GM19463 (cell line): ENCODE measurements around the gene PARN.
"Not testable (repeated sequence)": the region's sequence is repeated elsewhere in the genome, so short reads cannot be mapped to it uniquely, and the experiment has no call there.

Experiments
- ATAC-seq: cut with Tn5 transposase; IDR thresholded peaks from one replicate; pipeline ENCODE4 v1.9.1; 2021; ENCODE audit warnings: mild to moderate bottlenecking, moderate library complexity; ENCODE audit not compliant: unreplicated experiment

The PARN gene

DNA sequence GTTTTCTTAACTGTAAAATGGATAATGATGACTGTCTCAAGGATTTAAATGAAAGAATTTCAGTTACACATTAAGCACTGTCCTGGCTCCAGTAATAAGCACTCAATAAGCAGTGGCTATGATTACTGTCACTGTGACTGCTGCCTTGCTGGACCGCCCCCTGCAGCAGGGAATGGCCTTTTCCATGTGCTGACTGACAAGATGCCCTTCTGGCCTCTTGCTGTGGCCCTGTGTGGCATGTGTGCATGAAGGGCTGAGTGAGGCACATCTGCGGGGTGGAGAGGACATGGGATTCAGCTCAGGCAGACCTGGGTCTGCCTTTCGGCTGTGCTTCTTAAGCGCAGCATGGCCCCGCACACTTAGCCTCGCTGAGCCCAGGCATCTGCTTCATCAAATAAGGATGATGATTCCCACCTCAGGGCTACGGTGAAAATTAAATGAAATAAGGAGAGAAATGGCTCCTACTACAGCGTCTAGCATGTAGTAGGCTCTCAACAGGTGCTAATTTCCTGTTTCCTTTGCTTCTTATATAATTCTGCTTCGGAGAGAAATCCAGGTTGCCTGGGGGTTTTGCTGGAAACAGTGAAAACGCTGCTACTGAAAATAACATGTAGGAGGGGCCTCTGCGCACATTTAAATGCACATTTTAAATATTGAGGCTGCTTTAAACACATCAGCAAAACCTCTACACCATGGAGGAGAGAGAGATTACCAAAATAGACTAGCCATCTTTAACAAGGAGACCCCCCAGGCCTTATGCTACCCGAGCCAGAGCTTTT, 183.9 kb downstream of the PARN start:
- ATAC-seq = no peak

DNA sequence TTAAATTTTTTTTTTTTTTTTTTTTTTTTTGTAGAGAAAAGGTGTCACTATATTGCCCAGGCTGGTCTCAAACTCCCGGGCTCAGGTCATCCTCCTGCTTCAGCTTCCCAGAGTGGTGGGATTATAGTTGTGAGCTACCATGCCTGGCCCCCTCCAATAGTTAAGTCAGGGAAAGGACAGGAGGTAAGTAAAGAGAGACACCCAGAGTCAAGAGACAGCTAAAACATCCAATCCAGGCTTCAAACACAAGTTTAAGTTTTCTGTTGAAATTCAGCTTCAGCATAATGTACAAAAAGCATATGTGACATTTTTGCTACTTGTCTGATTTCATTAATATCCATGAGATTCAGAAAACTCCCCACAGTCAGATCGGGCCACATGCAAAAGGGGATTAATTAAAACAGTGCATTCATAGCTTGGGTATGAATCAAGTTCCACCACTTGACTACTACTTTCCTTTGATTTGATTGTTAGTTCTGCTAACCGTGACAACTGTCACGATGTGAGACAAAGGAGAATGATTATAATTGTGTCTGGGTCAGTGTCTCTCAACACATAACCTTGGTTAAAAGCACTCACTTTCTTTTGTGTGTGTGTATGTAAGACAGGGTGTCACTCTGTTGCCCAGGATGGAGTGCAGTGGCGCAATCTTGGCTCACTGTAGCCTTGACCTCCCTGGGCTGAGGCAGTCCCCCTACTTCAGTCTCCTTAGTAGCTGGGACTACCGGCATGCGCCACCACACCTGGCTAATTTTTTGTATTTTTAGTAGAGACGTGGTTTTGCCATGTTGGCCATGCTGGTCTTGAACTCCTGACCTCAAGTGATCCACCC, 184.9 kb downstream of the PARN start:
- ATAC-seq = no peak

DNA sequence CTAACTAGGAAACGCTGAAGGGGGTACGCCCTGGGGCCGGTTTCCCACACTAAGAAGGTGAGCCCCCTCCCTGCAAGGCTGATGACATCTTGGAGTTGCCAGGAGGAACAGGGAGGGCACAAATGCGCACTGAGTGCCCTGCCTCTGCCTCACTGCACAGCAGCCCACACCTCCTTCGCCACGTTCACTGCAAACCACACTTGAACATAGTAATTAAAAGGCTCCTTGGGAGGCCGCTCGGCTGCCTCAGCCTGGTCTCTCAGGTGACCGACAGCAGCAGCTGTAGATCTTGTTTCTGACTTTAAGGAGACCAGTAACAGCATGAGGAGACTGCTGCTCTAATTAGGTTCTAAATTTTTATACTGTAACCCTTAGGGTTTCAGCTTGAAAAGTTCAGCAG, 188.5 kb downstream of the PARN start:
- ATAC-seq = not testable (repeated sequence)

DNA sequence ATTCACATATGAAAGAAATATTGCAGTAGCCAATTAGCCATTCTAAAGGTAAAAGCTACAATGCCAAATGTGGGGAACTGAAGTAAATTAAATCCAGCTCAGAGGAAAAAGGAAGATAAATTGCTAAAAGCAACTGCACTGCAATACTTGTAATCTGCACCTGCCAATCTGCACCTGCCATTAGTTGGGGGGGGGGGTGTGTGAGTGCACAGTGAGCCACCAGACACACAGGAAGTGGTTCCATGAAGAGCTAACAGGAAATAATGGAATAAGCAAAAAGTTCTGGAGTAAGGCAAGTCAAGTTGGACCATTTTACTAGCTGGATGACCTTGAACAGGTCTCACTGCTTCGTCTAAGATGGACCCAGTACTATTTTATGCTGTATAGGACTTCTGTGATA, 191.8 kb downstream of the PARN start:
- ATAC-seq = no peak

DNA sequence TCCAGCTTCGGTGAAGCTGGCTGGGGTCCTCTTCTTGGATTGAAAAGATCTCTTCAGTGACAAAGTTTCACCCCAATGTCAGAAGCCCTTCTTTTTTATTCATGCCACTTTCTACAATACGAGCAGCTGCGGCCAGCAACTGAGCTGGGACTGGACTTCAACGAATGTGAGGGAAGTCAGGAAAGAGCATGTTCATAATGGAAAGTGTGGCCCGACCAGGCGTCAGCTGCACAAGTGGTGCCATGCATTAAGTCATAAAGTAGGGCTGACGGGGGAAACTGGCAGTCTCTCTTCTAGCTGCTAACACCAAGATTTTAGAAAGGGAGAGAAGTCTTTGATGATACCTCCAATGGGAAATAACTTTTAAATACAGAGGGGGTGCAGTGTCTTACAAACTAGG, 192.6 kb downstream of the PARN start:
- no peak for ATAC-seq

DNA sequence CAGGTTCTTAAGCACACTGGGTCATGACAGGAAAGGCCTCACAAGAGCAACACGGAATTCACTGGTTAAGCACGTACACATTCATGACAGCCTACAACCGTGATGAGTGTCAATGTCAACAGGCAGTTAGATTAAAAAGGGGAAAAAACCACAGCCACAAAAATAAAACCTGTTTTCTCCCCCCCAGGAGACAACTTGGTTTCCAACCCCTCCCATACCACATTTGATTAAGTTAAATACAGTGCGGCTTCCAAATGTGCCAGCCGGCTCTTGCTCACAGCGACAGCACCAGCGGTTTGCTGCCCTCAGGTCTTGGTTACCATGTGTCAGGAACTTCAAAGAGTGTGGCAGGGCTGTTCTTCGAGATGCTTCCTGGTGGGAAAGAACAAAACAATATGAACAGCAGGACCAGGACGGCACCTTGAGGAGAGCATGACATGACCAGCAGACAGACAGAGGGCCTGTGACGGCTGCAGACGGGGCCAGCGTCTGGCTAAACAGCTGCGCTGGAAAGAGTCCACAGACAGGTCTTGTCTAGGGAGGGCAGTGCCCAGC, 193.6 kb downstream of the PARN start:
- no peak for ATAC-seq

DNA sequence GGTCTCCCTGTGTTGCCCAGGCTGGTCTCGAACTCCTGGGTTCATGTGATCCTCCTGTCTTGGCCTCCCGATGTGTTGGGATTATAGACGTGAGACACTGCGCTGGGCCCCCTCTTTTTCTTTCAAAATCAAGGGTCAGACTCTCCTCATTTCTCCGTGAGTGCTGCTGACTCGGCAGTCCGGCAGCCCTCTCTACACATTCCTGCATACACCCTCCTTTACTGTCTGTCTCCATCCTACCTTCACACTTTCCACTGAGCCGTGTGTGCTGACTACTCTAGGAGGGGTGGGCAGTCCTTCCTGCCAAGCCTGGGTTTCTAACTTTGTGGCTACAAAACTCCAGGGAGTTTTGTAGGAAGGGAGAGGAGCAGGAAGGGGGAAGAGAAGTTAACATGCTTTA, 195.2 kb downstream of the PARN start:
- ATAC-seq = no peak

DNA sequence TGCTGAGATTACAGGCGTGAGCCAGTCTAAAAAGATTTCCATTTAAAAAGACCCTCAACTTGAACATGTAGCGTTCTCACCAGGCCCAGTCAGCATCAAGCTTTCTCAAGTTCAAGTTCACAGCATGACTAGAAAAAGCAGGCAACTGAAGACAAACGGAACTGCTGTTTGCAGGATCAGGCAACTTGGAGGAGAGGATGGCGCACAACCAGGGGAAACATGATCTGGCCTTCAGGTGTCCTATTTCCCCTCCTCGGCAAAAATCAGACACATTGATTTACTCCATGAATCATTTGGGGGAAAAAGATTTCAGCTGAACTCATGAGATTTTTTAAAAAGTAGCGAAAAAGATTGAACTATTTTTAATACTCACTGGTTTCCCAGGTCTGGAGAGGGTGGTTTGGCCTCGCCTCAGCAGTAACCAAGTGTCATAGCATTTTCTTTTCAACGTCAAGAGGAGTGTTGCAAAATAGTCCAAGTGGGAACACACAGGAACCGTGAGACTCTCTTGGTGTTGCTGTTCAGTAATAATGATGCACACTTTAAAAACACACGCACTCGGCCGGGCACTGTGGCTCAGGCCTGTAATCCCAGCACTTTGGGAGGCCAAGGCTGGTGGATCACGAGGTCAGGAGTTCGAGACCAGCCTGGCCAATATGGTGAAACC, 201.0 kb downstream of the PARN start:
- ATAC-seq = not testable (repeated sequence)

DNA sequence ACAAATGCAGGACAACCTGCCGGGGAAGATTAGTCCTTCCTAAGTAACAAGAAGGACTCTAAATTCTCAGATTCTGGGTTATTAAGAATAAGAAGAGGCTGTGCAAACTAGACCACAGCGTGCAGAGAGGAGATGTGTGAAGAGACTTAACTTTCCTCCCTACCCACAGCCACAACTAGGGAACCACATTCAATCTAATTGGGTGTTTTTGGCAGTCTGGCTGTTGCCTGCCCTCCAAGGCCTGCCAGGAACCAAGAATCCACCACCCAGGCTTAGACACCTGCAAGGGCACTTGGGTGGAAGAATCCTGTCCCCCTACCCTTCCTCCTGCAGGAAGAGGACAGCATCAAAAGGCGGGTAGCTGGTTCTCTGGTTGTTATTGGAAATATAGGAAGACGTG, 202.0 kb downstream of the PARN start:
- no peak for ATAC-seq

DNA sequence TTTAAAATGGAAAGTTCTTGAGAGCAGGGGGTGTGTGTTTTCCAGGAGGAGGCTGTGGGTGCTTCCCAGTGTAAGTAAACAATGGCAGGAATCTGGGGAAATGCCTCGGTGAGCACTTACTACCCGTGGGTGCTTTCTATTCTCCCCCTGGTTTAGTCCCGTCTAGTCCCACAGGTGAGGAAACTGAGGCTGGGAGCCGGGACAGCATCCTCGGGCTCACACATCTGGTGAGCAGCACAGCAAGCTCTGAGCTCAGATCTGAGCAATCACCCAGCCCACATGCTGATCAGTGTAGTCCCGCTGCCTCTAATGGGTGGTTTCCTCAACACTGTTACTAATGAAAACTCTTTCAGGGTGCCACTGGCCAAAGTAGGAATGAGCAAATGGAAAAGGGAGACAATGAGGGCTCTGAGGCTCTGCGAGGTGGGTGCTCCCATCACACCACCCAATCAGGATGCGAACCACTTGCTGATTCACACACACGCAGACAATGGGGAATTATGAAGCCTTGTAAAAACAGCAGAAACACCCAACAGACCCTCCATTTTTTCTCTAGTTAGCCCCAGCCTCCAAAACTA, 202.6 kb downstream of the PARN start:
- ATAC-seq = no peak

DNA sequence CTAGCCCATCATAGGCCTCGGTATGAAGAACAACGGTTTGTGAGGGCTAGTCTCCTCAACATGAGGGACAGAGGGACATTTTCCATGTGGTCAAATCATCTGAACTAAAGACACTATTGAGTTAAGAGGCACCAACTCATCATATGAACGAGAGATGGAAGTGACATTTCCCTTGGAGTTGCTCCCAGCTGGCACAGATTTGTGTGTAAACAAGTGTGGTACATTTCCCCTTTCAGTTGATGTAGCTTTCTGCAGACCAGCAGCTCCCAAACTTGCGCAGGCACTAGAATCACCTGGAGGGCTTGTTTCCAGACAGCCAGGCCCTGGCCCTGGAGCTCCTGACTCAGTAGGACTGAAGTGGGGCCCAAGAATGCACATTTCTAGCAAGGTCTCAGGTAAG, 205.5 kb downstream of the PARN start:
- ATAC-seq = no peak

DNA sequence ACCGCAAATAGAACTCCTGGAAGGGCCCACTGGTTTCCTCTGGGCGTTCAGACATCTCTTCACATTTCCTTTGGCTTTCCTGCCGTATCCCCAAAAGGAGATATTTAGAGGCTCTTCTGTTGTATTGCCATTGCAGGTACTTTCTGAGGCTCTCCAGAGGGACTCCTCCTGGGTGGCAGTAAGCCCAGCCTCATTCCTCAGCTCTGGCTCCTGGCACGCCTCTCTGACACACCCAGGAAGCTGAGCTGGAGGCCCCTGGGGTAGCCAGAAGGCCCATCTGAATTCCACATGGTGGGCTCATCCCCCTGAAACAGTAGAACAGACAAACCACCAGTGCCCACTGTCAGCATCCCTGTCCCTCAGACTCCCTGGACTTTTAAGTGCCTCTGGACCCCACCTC, 206.7 kb downstream of the PARN start:
- no peak for ATAC-seq

DNA sequence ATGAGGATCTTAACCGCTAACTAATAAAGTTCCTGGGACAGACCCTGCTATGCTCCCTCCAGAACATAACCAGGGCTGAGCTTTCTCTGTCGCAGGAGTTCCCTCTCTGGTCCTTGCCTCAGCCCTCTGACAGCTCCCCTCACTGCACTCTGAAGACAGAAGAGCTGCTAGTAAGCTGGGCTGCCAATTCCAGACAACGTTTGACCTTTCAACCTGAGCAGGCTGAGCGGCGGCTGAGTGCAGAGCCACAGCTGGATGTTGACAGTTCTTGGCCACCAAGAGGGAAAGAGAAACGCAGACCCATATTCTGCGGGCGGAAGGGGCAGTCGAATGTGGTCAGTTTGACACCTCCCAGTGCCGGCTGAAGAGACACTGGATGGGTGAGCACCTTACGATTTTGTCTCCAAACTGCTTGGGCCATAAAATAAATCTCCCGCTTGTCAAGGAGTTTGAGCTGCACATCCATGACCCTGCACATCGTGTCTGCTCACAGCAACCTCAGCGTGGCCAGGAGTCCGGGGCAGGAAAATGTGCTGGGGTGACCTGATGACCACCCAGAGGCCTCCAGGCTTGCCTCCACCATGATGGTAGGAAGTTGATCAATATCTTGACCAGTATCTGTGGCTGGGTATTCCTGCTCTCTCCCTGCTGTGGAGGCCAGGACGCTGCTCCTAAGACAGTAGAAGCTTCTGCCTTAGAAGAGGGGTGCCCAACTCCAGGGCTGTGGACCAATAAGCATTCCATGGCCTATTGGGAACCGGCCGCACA, 209.2 kb downstream of the PARN start:
- no peak for ATAC-seq

DNA sequence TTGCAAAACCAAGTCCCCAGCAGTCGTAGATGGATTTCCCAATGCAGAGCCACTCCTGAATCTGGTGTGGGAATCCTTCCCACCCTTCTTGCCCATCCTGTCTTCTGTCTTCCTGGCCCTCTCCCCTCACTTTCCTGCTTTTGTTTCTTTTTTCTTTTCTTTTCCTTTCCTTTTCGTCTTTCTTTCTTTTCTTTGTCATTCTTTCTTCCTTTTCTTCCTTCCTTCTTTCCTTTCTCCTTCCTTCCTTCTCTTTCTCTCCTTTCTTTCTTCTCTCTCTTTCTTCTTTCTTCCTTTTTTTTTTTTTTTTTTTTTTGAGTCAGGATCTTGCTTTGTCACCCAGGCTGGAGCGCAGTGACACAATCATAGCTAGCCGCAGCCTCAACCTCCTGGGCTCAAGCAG, 209.8 kb downstream of the PARN start:
- not testable (repeated sequence) for ATAC-seq

DNA sequence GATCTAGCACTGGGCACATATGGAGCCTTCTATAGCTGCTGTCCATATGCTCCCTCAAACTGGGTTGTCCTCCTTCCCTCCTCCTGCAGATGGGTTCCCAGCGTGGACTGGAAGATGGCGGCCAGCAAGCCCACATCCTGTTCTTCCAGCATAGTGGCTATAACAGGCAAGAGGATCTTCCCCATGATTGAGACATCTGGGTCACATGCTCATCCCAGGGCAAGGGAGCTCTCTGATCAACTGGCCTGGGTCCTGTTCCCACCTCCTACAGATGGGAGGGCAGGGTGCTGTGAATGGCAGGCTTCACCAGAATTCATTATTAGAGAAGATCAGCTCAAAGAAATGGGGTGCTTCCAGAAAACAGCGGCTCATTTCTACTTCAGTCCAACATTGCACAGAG, 210.2 kb downstream of the PARN start:
- ATAC-seq = no peak

DNA sequence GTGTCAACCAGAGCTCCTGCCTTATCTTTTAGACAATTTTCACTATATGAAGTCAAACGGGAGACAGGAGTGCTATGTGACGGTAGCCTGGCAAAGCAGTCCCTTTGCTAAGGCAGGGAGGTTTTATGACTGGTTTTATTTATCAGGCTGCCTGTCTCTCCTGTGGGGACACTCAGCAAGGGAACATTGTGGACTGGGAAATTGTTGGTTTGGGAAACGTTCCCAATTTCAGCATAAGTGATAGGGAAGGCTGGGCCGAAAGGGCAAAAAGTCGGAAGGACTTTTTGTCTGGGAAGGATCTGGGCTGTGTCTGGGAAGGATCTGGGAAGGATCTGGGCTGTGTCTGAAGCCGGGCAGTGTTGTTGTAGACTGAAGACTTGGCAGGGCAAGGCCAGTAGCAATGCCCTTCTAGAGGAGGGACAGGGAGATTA, 211.2 kb downstream of the PARN start:
- ATAC-seq = no peak

DNA sequence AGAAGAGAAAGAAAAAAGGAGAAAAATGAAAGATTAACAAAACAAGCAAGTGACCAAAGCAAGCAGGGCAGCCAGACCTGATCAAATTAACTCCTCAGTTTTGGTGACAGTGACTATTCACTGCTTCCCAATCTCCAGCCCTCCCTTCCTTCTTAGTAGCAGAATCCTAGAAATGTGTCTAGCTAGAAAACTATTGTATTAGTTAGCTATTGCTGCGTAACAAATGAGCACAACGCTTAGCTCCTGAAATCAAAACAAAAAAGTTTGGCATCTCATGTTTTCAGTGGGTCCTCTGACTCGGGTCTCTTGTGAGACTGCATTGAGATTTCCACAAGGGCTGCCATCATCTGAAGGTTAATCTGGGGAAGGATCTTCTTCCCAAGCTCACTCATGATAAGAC, 213.9 kb downstream of the PARN start:
- ATAC-seq = no peak

DNA sequence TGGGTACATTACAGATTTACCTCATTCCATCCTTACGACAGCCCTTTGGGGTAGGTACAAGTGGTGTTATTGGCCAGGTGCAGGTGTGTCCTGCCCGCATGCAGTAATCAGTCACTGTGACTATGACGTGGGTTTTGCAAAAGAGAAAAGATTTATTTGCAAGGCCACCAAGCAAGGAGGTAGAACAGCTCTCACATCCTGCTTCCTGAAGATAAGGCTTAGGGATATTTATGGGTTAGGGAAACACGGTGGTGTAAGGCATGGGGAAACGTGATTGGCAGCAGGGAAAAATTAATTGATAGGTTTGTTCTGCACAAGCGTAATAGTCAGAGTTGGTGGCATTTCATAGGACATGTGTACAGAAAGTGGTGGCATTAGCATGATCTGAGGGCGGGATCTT, 214.8 kb downstream of the PARN start:
- no peak for ATAC-seq

DNA sequence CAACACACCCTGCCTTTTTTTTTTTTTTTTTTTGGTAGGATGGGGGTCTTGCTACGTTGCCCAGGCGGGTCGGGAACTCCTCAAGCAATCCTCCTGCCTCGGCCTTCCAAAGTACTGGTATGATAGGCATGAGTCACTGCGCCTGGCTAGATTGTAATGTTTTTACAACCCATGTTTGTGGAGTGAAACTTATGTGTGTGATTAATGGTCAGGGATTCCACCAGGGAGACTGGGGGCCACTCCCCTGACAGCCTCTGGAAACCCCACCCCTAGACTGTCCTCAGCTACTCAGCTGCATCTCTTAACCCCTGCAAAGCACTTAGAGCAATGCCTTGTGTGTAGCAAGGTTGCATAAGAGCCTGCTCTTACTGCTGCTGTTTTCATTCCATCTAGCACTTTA, 220.5 kb downstream of the PARN start:
- ATAC-seq = no peak

DNA sequence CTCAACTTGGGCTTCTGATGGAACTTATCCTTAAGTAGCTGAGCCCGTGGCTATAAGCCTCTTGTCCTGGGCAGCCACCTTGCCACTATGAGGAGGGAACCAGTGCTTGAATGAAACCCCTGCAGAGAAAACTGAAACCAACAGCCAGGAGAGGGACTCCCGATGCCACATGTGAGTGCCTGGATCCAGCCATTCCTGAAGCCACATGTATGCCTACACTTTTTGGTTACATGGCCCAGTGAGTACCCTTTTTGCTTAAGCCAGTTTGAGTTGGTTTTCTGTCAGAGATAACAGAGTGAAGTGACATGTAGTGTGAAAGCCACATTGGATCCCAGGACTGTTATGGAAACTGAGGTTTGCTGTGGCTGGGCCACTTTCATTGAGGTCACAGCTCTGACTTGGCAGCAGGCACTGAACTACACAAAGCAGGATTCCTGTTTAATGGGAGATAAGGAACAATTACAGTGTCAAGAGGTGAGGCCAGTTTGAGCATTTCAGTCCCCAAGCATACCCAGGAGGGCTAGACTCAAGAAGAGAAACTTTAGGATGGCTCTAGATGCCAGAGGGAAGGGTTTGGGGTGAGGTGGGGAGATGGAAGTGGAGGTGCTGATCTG, 222.2 kb downstream of the PARN start:
- ATAC-seq = no peak
